HCT116 (cell line): ENCODE data around the gene LEMD3. TPM values are rescaled to one million over a fixed set of nuclear protein-coding genes. Genes with fewer than 3 reads are reported as not detected.

Experiments
- ATAC-seq: fragments of 200-7000 bp; cut with Tn5 transposase; 2 replicates; pipeline ENCODE4 v1.9.1; 2020; ENCODE audit warnings: mild to moderate bottlenecking, moderate library complexity
- BruUV-seq: library from RNA; stranded (reverse); fragments of 400-500 nt; replicated peaks from 2 replicates; lab custom pipeline; 2021; lab: Mats Ljungman, UMichigan
- CTCF ChIA-PET: fragments of 300-600 bp; sonication (Branson Sonifier 250); formaldehyde crosslinking; loops from one replicate; lab custom pipeline; 2021; ENCODE audit warnings: antibody characterized with exemption; lab: Charles Lee
- POLR2A ChIA-PET: fragments of 300-600, 350-600 bp; sonication (Branson Sonifier 250); formaldehyde crosslinking; loops from one replicate; lab custom pipeline; 2021; ENCODE audit warnings: antibody characterized with exemption; lab: Charles Lee
- RAD21 ChIA-PET, 2 experiments: fragments of 300-600 bp; sonication (Branson Sonifier 250); formaldehyde crosslinking; loops; one replicate each; lab custom pipeline; 2023; ENCODE audit warnings: low total read pairs in 2 of 2; ENCODE audit not compliant: uncharacterized antibody in 2 of 2, unreplicated experiment in 2 of 2, low non-redundant PET in 1 of 2; lab: Charles Lee
- DNase-seq: peaks from one replicate; pipeline ENCODE4 v3.0.0-alpha.2; 2010; ENCODE audit warnings: low read depth, low spot score
- H2AFZ ChIP-seq: fragments of 200-600 bp; shearing (Covaris generic), sonication (generic); 2 replicates; pipeline ENCODE4 v1.6.1; 2017; ENCODE audit warnings: low read depth, mixed run types, mixed read lengths, antibody characterized with exemption, low read length; ENCODE audit not compliant: poor library complexity, severe bottlenecking
- H3K27ac ChIP-seq: 2 replicates; pipeline ENCODE4 v1.5.1; 2012; ENCODE audit warnings: low read depth, low read length
- H3K27me3 ChIP-seq: fragments of 200-600 bp; sonication (generic); 2 replicates; pipeline ENCODE4 v1.6.1; 2016; ENCODE audit warnings: mixed run types, low read length, mixed read lengths; ENCODE audit not compliant: insufficient read depth
- H3K36me3 ChIP-seq, 2 experiments: fragments of 200-500 bp in 1 of 2; fragments of 200-600 bp in 1 of 2; sonication (Bioruptor generic) in 1 of 2; sonication (generic) in 1 of 2; 2 replicates each; pipeline versions ENCODE4 v1.5.1 to v1.6.1; 2014 to 2016; ENCODE audit warnings: low read length in 2 of 2, inconsistent platforms in 1 of 2, mixed read lengths in 1 of 2, mixed run types in 1 of 2; ENCODE audit not compliant: insufficient read depth in 2 of 2, control insufficient read depth in 1 of 2
- H3K4me1 ChIP-seq, 2 experiments: fragments of 200-600 bp in 1 of 2; sonication (generic) in 1 of 2; 2 replicates each; pipeline versions ENCODE4 v1.5.1 to v1.6.1; 2012 to 2017; ENCODE audit warnings: low read length in 2 of 2, inconsistent platforms in 1 of 2, mild to moderate bottlenecking in 1 of 2, mixed read lengths in 1 of 2, mixed run types in 1 of 2, moderate library complexity in 1 of 2; ENCODE audit not compliant: insufficient read depth in 2 of 2, control insufficient read depth in 1 of 2
- H3K4me2 ChIP-seq: fragments of 200-600 bp; sonication (generic); 2 replicates; pipeline ENCODE4 v1.6.1; 2017; ENCODE audit warnings: mixed run types, low read length, mixed read lengths
- H3K4me3 ChIP-seq, 2 experiments: fragments of 200-600 bp in 1 of 2; sonication (generic) in 1 of 2; replicated peaks in 1 of 2; 2 replicates each; pipeline ENCODE4 v1.5.1; 2011 to 2016; ENCODE audit warnings: low read length in 2 of 2, control low read depth in 1 of 2, low read depth in 1 of 2, mild to moderate bottlenecking in 1 of 2, mixed read lengths in 1 of 2, mixed run types in 1 of 2
- H3K79me2 ChIP-seq: fragments of 200-600 bp; sonication (generic); 2 replicates; pipeline ENCODE4 v1.6.1; 2017; ENCODE audit warnings: mild to moderate bottlenecking, mixed run types, low read length, moderate library complexity, mixed read lengths; ENCODE audit not compliant: insufficient read depth
- H3K9ac ChIP-seq: fragments of 200-600 bp; sonication (generic); 2 replicates; pipeline ENCODE4 v1.6.1; 2016; ENCODE audit warnings: low read length, mixed read lengths
- H3K9me2 ChIP-seq: fragments of 200-600 bp; sonication (generic), shearing (Covaris generic); 2 replicates; pipeline ENCODE4 v1.6.1; 2017; ENCODE audit warnings: mixed run types, mild to moderate bottlenecking, moderate library complexity; ENCODE audit not compliant: insufficient read depth
- H3K9me3 ChIP-seq, 2 experiments: fragments of 200-500 bp in 1 of 2; fragments of 200-600 bp in 1 of 2; sonication (Bioruptor generic) in 1 of 2; sonication (generic) in 1 of 2; 2 replicates each; pipeline ENCODE4 v1.6.1; 2014 to 2017; ENCODE audit warnings: low read length in 2 of 2, mixed read lengths in 2 of 2, inconsistent platforms in 1 of 2, low read depth in 1 of 2, mild to moderate bottlenecking in 1 of 2, mixed run types in 1 of 2, moderate library complexity in 1 of 2; ENCODE audit not compliant: control insufficient read depth in 1 of 2, insufficient read depth in 1 of 2
- H4K20me1 ChIP-seq: fragments of 200-600 bp; sonication (generic), shearing (Covaris generic); 2 replicates; pipeline ENCODE4 v1.6.1; 2017; ENCODE audit warnings: mixed run types, mild to moderate bottlenecking, moderate library complexity; ENCODE audit not compliant: insufficient read depth
- ATF3 ChIP-seq: IDR thresholded peaks from 2 replicates; pipeline ENCODE4 v1.6.1; 2012
- EZH2 ChIP-seq: fragments of 200-600 bp; sonication (generic); IDR thresholded peaks from 2 replicates; pipeline ENCODE4 v1.6.1; 2017; ENCODE audit warnings: antibody characterized with exemption, mixed run types
- POLR2A ChIP-seq: IDR thresholded peaks from 2 replicates; pipeline ENCODE4 v1.7.0; 2011; ENCODE audit warnings: borderline replicate concordance; ENCODE audit not compliant: insufficient read depth, insufficient read length; ENCODE audit errors: extremely low read depth
- REST ChIP-seq: IDR thresholded peaks from 2 replicates; pipeline ENCODE4 v1.6.1; 2012; ENCODE audit warnings: low read depth
- TCF7L2 ChIP-seq: IDR thresholded peaks from 2 replicates; pipeline ENCODE4 v1.7.0; 2011; ENCODE audit warnings: borderline replicate concordance, inconsistent platforms; ENCODE audit not compliant: insufficient read depth, insufficient read length; ENCODE audit errors: extremely low read depth
- YY1 ChIP-seq: IDR thresholded peaks from 2 replicates; pipeline ENCODE4 v1.6.1; 2011; ENCODE audit warnings: low read length, low read depth, moderate library complexity, mild to moderate bottlenecking; ENCODE audit not compliant: insufficient replicate concordance; ENCODE audit errors: extremely low read depth
- ZNF274 ChIP-seq: fragments of 200-500 bp; sonication (Bioruptor generic); IDR thresholded peaks from 2 replicates; pipeline ENCODE4 v1.6.1; 2014; ENCODE audit warnings: mild to moderate bottlenecking, low read depth, low read length, inconsistent platforms
- intact Hi-C: fragments of 100-400 bp; cut with micrococcal nuclease; formaldehyde crosslinking; loops from 2 replicates; pipeline ENCODE4 v1.10.0; 2022
- total RNA-seq: library from RNA; stranded (reverse); gene quantifications from one replicate; pipeline ENCODE4 v1.2.1, GENCODE V29; 2021; ENCODE audit not compliant: unreplicated experiment

Gene LEMD3
- total RNA-seq, 1 experiment from 2014 or later: 28.7 TPM

- DNase-seq: no peak
- no peak for TF ChIP-seq ATF3
- no peak for TF ChIP-seq YY1
- TF ChIP-seq ZNF274: no peak
- TF ChIP-seq POLR2A: no peak
- TF ChIP-seq REST: no peak
- no peak for TF ChIP-seq EZH2
- no peak for TF ChIP-seq TCF7L2
- peaks cover 16% of the 10 kb centered on the region; the same call in 1 of the 2 replicates for H4K20me1 ChIP-seq
- peaks cover 100% of the 10 kb centered on the region for H3K79me2 ChIP-seq
- H3K9ac ChIP-seq: no peak overlapping the region
- H3K27me3 ChIP-seq: no peaks in the 10 kb centered on the region
- no peaks in the 10 kb centered on the region for H3K4me1 ChIP-seq
- ChIA-PET RAD21 (no interaction called here), CTCF (no interaction called here), POLR2A (no interaction called here)
- H3K4me3 ChIP-seq: no peak overlapping the region
- no peaks in the 10 kb centered on the region for H3K9me3 ChIP-seq
- no peak for ATAC-seq
- BruUV-seq: no TSS peak
- H3K36me3 ChIP-seq: no peaks in the 10 kb centered on the region
- H3K27ac ChIP-seq: no peak overlapping the region
- intact Hi-C loops: no loop called here
- H3K4me2 ChIP-seq: no peak overlapping the region
- no peak overlapping the region for H2AFZ ChIP-seq
- H3K9me2 ChIP-seq: no peaks in the 10 kb centered on the region
Measured at GRCh38 chr12:65189028-65189718, 19.8 kb downstream of the LEMD3 start.
